SK-N-MC (cell line): ENCODE measurements around the gene PLEKHG5.

ENCODE experiments used
- EZH2 ChIP-seq: fragments of 200-600 bp; sonication (generic); IDR thresholded peaks from one replicate; pipeline ENCODE4 v1.6.1; 2017; ENCODE audit warnings: antibody characterized with exemption
- FOXP2 ChIP-seq: optimal IDR thresholded peaks from 2 replicates; pipeline ENCODE3; 2011; ENCODE audit warnings: mild to moderate bottlenecking, moderate library complexity; ENCODE audit not compliant: insufficient read depth; ENCODE audit errors: extremely low read length, control extremely low read depth
- POLR2AphosphoS5 ChIP-seq: IDR thresholded peaks from 2 replicates; pipeline ENCODE4 v1.6.1; 2012; ENCODE audit warnings: mild to moderate bottlenecking, low read depth, low read length, borderline replicate concordance

DNA sequence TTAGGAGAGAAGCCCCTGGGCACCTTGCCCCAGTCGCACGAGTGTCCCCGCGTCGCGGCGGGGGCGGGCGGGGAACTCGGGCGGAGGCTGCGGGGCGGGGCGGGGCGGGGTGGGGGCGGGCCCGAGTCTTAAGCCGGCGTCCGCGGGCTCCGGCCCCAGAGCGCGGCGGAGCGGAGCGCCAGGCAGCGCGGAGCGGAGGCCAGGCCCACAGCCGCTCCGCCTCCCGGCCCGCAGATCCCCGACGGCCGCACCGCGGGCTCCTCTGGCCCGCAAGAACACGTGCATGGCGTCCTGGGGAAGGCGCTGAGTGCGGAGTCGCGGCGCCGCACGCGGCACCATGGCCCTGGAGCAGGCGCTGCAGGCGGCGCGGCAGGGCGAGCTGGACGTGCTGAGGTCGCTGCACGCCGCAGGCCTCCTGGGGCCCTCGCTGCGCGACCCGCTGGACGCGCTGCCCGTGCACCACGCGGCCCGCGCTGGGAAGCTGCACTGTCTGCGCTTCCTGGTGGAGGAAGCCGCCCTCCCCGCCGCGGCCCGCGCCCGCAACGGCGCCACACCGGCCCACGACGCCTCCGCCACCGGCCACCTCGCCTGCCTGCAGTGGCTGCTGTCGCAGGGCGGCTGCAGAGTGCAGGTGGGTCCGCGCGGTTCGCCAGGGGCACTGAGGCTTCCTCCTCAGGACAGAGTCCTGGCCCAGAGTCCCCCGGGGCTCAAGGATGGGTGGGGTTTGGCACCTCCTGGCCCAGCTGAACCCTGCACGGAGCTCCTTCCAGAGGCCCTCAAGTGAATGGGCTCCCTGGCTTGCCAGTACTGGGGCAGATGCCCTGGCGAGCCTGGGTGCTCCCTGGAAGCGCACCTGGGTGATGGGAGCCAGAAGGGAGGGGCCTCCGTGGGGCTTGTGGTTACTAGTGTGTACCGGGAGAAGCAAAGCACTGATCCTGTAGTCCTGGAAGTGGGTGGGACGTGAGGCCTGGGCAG, 66.6 kb downstream of the PLEKHG5 start, which contains the start of gene ESPN:
- TF ChIP-seq POLR2AphosphoS5 (no peak), EZH2 (no peak), FOXP2 (no peak)
